ENCODE data around the gene AIFM1. TPM values are rescaled to one million over a fixed set of nuclear protein-coding genes. Genes with fewer than 3 reads are reported as not detected.

AIFM1 gene
- total RNA-seq, 2 experiments from 2014 or later: 48.8 to 61.7 TPM

DNA sequence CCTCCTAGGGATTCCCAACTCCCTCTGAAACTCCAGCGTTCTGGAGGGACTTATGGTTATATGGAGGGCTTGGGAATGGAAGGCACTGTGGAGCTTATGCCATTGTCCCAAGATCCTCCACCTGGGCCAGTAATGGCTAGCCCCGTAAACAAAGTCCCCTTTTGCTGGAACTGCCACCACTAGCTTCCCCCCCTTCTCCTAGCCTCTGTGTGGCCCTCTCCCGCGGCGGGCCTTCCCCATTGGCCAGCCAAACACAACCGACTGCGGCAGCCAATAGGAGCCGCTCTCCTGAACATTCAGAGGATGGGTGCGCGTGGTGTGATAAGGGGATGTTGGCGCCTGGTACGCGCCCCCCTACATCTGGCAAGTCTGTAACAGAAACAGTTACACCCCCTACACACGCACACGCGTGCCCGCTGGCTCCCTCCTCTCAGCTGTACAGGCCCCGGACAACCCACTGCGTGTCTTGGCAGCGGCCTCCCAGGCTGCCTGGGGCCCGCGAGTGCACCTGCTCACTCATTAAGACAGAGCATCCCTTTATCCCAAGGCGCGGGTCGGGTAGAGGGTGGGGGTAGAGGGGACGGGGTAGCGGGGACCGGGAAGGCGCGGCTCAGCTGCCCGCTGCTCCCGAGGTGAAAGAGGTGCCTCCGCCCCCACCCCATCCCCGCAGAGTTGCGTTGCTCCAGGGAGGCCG, 5.3 kb upstream of the AIFM1 start:
- POLR2A ChIA-PET: interaction anchor here (0.6 to 1.5 kb wide), 2 partner anchors 9 to 16 kb away, joined by 3 to 4 read pairs; no protein-coding TSS in a partner anchor

DNA sequence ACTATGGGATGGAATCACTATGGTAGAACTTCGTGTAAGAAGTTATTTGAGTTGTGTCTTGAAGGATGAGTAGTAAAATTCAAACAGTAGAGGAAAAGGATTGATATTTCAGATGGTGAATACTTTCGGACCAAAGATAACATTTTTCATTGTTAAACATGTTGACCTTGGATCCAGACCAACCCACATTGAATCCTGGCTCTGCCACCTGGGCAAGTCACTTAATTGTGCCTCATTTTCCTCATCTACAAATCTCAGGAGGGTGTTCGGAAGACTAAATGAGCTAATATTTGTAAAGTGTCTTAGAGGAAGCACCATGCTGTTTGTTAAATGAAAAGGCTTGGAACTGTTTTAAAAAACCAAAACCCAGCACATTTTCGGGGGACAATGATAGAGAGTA, 1.4 kb upstream of the AIFM1 start:
- Mint-ChIP-seq H3K4me3 (peak overlapping the region; percentile 86), H3K27ac (peak overlapping the region; percentile 89), H3K27me3 (no peaks in the 10 kb centered on the region), H3K36me3 (ENCODE audit: low read depth) (peaks cover under 1% of the 10 kb centered on the region), H3K9me3 (ENCODE audit: low read depth) (no peaks in the 10 kb centered on the region), H3K4me1 (peaks cover 37% of the 10 kb centered on the region)
- CTCF ChIA-PET: interaction anchor here (0.6 to 1.0 kb wide), 2 partner anchors 98 to 143 kb away, joined by 3 to 4 read pairs; no protein-coding TSS in a partner anchor
- intact Hi-C loops (cut with DNase I, micrococcal nuclease): loop anchor here in 1 of 2 experiments (5.0 kb wide), 2 partner anchors 260 to 735 kb away; partner anchors contain the start of genes ENOX2 and UTP14A
- POLR2A ChIA-PET: no interaction called here
- ATAC-seq (no peak), DNase-seq (no peak)

More for the DNA sequence above, 5.3 kb upstream of the AIFM1 start:
- H3K9me3 Mint-ChIP-seq (ENCODE audit: low read depth): no peaks in the 10 kb centered on the region
- intact Hi-C loops (cut with DNase I, micrococcal nuclease): loop anchor here (5.0 to 10.0 kb wide), 5 partner anchors 89 to 389 kb away; partner anchors contain the start of genes SLC25A14 (in 1 of the 2) and ZDHHC9 (in 1 of the 2)
- H3K27me3 Mint-ChIP-seq: no peaks in the 10 kb centered on the region
- H3K27ac Mint-ChIP-seq: peak overlapping the region; percentile 92
- peaks cover 35% of the 10 kb centered on the region for H3K4me1 Mint-ChIP-seq
- peaks cover 5% of the 10 kb centered on the region for H3K36me3 Mint-ChIP-seq (ENCODE audit: low read depth)
- ATAC-seq (peak; percentile 79), DNase-seq (peak; percentile 81)
- peak overlapping the region; percentile 88 for H3K4me3 Mint-ChIP-seq
- CTCF ChIA-PET: interaction anchor here (0.5 to 1.4 kb wide), 8 partner anchors 12 to 92 kb away, joined by 3 to 5 read pairs (median 4); no protein-coding TSS in a partner anchor

DNA sequence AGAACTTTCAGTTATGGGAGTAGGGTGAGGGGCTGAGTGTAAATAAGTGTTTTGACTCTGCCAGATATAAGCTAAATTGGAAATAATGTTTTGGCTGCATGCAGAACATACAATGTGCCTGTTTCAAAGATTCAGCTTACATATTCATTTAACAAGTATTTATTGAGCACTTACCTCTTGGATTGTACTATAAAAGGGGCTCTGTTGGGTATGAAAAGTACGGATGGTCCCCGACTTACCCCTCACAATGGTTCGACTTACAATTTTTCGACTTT, 799 bp upstream of the AIFM1 start:
- Mint-ChIP-seq H3K27me3 (no peaks in the 10 kb centered on the region), H3K27ac (peak overlapping the region; percentile 89), H3K9me3 (ENCODE audit: low read depth) (no peaks in the 10 kb centered on the region), H3K36me3 (ENCODE audit: low read depth) (peaks cover 3% of the 10 kb centered on the region), H3K4me1 (peaks cover 38% of the 10 kb centered on the region), H3K4me3 (peak overlapping the region; percentile 86)
- ChIA-PET CTCF (interaction anchor here (0.6 to 1.0 kb wide), 2 partner anchors 99 to 142 kb away, joined by 3 to 4 read pairs; no protein-coding TSS in a partner anchor), POLR2A (no interaction called here)
- intact Hi-C loops (cut with DNase I, micrococcal nuclease): loop anchor here in 1 of 2 experiments (5.0 kb wide), 2 partner anchors 259 to 736 kb away; partner anchors contain the start of genes ENOX2 and UTP14A
- DNase-seq (no peak), ATAC-seq (no peak)

DNA sequence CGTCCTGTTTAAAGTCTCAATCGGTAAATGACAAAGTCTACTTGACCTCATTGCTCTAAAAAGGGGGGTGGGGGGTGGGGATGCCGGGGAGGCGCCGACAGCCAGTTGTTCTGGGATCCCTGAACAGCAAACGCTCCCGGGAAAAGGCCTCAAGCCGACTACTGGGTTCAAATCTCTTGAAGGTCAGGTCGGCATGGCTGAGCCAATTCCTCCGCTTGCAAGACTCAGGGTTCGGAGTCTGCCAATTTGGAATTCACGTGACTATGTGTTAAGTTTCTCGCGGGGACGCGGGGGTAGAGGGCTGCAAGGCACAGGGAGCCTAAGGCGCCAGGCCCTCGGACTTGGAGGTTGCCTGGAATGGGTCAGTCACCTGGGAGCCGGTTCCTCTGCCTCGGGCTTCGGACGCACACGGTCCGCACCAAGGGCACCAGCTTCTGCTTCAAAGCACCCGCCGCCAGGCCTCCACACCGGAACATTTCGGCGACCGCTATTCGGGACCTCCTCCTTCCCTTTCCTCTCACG, 399 bp downstream of the AIFM1 start:
- H3K9me3 Mint-ChIP-seq (ENCODE audit: low read depth): no peaks in the 10 kb centered on the region
- intact Hi-C loops (cut with DNase I, micrococcal nuclease): loop anchor here in 1 of 2 experiments (1.0 to 5.0 kb wide), 5 partner anchors 44 to 737 kb away; partner anchors contain the start of genes BCORL1, ENOX2, UTP14A and ZNF280C
- H3K27me3 Mint-ChIP-seq: no peaks in the 10 kb centered on the region
- H3K36me3 Mint-ChIP-seq (ENCODE audit: low read depth): peaks cover 3% of the 10 kb centered on the region
- ChIA-PET CTCF (interaction anchor here (0.8 to 0.9 kb wide), 2 partner anchors 11 to 70 kb away, joined by 3 to 5 read pairs; no protein-coding TSS in a partner anchor), POLR2A (interaction anchor here (0.8 kb wide), 1 partner anchor 84 kb away, joined by 4 read pairs; no protein-coding TSS in a partner anchor)
- H3K4me1 Mint-ChIP-seq: peaks cover 32% of the 10 kb centered on the region
- ATAC-seq: peak; percentile 21
- DNase-seq: no peak
- peak overlapping the region; percentile 89 for H3K27ac Mint-ChIP-seq
- peak overlapping the region; percentile 86 for H3K4me3 Mint-ChIP-seq

DNA sequence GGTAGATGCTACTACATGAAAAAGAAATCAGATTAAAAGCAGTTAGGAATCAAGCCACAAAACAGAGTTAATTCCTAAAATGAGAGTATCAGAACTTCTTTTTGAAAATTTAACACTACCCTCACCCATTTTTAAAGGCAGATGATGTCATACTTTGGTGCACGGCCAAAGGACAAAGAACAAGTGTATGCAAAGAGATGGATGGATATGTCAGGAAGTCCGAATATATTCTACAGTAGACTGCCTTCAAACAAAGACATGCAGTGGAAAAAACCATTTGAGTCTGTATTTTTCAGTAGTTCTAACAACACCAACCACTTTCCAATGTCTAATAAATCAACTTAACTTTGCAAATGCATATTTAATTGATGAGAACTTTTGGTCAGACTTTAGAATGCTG, 2.2 kb downstream of the AIFM1 start:
- ATAC-seq (no peak), DNase-seq (no peak)
- H3K9me3 Mint-ChIP-seq (ENCODE audit: low read depth): no peaks in the 10 kb centered on the region
- peaks cover 44% of the 10 kb centered on the region for H3K4me1 Mint-ChIP-seq
- peaks cover 3% of the 10 kb centered on the region for H3K36me3 Mint-ChIP-seq (ENCODE audit: low read depth)
- H3K27me3 Mint-ChIP-seq: no peaks in the 10 kb centered on the region
- no peak overlapping the region for H3K4me3 Mint-ChIP-seq
- ChIA-PET POLR2A (no interaction called here), CTCF (interaction anchor here (1.0 to 1.7 kb wide), 2 partner anchors 43 to 83 kb away, joined by 3 to 5 read pairs; no protein-coding TSS in a partner anchor)
- H3K27ac Mint-ChIP-seq: no peak overlapping the region
- intact Hi-C loops (cut with DNase I, micrococcal nuclease): no loop called here

DNA sequence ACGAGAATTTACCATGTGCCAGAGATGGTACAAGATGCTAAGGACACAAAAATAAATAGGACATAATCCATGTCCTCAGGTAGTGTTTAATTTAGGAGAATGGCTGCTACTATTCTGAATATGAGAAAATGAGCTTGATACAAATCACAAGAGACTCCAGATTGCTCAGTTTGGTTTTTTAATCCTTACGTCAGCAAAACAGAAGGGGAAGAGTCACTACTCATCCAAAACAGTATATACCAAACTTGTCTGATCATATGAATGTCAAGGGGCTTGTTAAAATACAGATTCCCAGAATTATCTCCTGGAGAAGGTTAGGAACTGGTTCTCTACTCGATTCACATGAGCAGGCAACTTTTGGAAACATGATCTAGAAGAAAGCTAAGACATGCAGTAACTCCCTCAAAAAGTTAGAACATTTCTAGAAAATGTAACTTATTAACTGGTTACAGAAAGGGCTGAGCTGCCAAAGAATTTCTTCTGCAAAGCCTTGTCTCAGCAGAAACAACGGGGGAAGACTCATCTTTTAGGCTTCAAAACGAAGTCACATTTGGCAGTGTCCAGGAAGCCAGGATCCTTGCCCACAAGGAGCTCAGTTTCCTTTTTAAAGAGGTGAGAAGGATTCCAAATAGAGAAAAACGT, 3.4 kb downstream of the AIFM1 start:
- H3K27ac Mint-ChIP-seq: no peak overlapping the region
- no peak for ATAC-seq
- H3K27me3 Mint-ChIP-seq: no peaks in the 10 kb centered on the region
- no peaks in the 10 kb centered on the region for H3K9me3 Mint-ChIP-seq (ENCODE audit: low read depth)
- no peak for DNase-seq
- ChIA-PET CTCF (interaction anchor here (0.7 to 1.7 kb wide), 3 partner anchors 30 to 82 kb away, joined by 3 to 5 read pairs (median 4); no protein-coding TSS in a partner anchor), POLR2A (no interaction called here)
- H3K36me3 Mint-ChIP-seq (ENCODE audit: low read depth): peaks cover 3% of the 10 kb centered on the region
- no peak overlapping the region for H3K4me3 Mint-ChIP-seq
- peaks cover 42% of the 10 kb centered on the region for H3K4me1 Mint-ChIP-seq
- intact Hi-C loops (cut with DNase I, micrococcal nuclease): no loop called here

DNA sequence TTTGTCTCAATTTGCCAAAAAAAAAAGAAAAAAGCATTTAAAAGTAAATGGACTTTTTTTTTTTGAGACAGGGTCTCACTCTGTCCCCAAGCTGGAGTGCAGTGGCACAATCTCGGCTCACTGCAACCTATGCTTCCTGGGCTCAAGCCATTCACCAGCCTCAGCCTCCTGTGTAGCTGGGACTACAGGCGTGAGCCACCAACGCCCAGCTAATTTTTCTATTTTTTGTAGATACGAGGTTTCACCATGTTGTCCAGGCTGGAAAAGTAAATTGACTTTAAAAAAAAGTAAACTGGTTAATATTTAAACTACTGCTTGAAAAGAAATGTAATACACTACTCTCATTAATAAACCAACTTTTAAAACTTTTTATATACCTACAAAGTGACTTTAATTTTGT, 5.9 kb downstream of the AIFM1 start:
- no peak for ATAC-seq
- CTCF ChIA-PET: no interaction called here
- Mint-ChIP-seq H3K27ac (no peak overlapping the region), H3K9me3 (ENCODE audit: low read depth) (no peaks in the 10 kb centered on the region), H3K27me3 (no peaks in the 10 kb centered on the region), H3K4me1 (peaks cover 35% of the 10 kb centered on the region), H3K4me3 (no peak overlapping the region), H3K36me3 (ENCODE audit: low read depth) (peaks cover 6% of the 10 kb centered on the region)
- no peak for DNase-seq
- intact Hi-C loops (cut with DNase I, micrococcal nuclease): no loop called here
- POLR2A ChIA-PET: no interaction called here

DNA sequence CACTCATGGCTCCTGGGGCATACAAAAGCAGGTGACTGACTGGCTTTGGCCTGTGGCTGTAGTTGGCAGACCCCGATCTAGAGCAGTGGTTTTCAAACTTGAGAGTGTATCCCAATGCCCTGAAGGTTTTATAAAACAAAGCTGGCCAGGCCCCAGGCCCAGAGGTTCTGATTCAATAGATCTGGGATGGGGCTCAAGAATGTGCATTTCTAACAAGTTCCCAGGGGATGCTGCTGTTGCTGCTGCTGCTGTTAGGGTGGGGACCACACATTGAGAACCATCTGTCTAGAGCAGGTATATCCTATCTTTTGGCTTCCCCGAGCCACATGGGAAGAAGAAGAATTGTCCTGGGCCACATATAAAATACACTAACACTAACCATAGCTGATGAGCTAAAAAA, 7.3 kb downstream of the AIFM1 start:
- no peak overlapping the region for H3K4me3 Mint-ChIP-seq
- H3K9me3 Mint-ChIP-seq (ENCODE audit: low read depth): no peaks in the 10 kb centered on the region
- peaks cover 25% of the 10 kb centered on the region for H3K4me1 Mint-ChIP-seq
- POLR2A ChIA-PET: no interaction called here
- intact Hi-C loops (cut with DNase I, micrococcal nuclease): no loop called here
- no peak for ATAC-seq
- CTCF ChIA-PET: no interaction called here
- H3K36me3 Mint-ChIP-seq (ENCODE audit: low read depth): peaks cover 11% of the 10 kb centered on the region
- no peaks in the 10 kb centered on the region for H3K27me3 Mint-ChIP-seq
- H3K27ac Mint-ChIP-seq: no peak overlapping the region
- no peak for DNase-seq

DNA sequence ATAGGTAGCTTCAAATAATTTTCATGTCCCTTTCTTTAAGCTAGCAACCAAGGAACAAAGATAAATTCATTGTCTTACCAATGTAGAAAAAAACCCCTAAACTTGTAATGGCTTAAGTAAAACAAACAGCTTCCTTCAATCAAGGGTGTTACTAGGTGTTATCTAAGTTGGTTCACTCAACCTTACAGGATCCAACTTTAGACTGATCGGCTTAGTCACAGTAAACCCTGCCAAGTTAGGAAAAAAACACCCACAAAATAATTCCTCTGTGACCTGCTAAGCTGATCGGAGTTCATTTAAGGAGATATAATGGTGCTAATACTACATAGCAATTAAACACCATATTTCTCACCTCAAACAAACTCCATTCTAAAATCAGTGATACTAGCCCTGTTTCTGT, 10.1 kb downstream of the AIFM1 start:
- Mint-ChIP-seq H3K27me3 (no peaks in the 10 kb centered on the region), H3K4me1 (peaks cover 15% of the 10 kb centered on the region), H3K36me3 (ENCODE audit: low read depth) (peaks cover 8% of the 10 kb centered on the region), H3K27ac (no peak overlapping the region), H3K9me3 (ENCODE audit: low read depth) (no peaks in the 10 kb centered on the region), H3K4me3 (no peak overlapping the region)
- CTCF ChIA-PET: interaction anchor here (1.5 kb wide), 1 partner anchor 14 kb away, joined by 5 read pairs; no protein-coding TSS in a partner anchor
- DNase-seq: no peak
- no peak for ATAC-seq
- intact Hi-C loops (cut with DNase I, micrococcal nuclease): no loop called here
- POLR2A ChIA-PET: interaction anchor here (0.6 kb wide), 1 partner anchor 15 kb away, joined by 3 read pairs; no protein-coding TSS in a partner anchor

DNA sequence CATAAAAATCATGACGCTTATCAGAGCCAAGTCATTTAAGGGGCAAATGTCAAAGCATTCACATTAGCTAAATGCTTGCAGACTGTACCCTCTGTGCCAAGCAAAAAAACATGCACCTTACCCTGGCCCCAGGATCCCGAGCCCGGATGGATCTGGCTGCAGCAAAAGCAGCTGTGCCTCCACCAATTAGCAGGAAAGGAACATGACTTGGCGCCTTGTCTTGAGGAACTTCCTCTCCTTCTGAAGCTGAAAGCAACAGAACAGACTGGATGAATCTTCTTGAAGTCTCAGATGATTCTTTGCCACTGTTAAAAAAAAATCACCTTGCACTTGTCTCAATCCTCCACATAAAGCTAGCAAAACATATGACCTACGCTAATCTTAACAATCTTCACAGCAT, 18.0 kb downstream of the AIFM1 start:
- Mint-ChIP-seq H3K9me3 (ENCODE audit: low read depth) (no peaks in the 10 kb centered on the region), H3K4me1 (no peaks in the 10 kb centered on the region), H3K27ac (peak overlapping the region; percentile 48), H3K4me3 (no peak overlapping the region), H3K36me3 (ENCODE audit: low read depth) (peaks cover 17% of the 10 kb centered on the region), H3K27me3 (no peaks in the 10 kb centered on the region)
- intact Hi-C loops (cut with DNase I, micrococcal nuclease): loop anchor here (5.0 to 10.0 kb wide), 2 partner anchors 45 to 47 kb away; no protein-coding TSS in a partner anchor
- no peak for DNase-seq
- ATAC-seq: no peak
- ChIA-PET CTCF (no interaction called here), POLR2A (interaction anchor here (0.6 kb wide), 1 partner anchor 60 kb away, joined by 3 read pairs; no protein-coding TSS in a partner anchor)

DNA sequence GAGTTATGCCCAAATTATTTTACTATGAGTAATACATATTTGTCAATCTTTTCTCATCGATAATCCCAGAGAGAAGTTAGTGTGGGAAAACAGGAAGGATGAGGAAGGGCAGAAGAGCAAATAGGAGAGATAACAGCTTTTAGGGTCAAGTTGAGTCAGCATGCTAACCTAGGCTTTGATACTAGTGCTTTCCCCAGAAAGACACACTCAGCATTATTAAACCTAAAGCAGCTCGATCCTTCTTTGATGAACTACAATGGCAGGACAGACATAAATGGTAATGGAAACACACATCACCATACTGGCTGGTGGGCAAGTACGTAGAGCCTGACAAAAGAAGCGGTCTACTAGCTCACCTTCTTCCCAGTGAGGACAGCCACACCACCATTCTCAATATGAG, 20.5 kb downstream of the AIFM1 start:
- ATAC-seq (no peak), DNase-seq (no peak)
- no peak overlapping the region for H3K27ac Mint-ChIP-seq
- no peaks in the 10 kb centered on the region for H3K27me3 Mint-ChIP-seq
- ChIA-PET POLR2A (no interaction called here), CTCF (interaction anchor here (0.7 kb wide), 1 partner anchor 47 kb away, joined by 3 read pairs; no protein-coding TSS in a partner anchor)
- H3K4me3 Mint-ChIP-seq: no peak overlapping the region
- intact Hi-C loops (cut with DNase I, micrococcal nuclease): loop anchor here (5.0 to 10.0 kb wide), 2 partner anchors 47 to 50 kb away; no protein-coding TSS in a partner anchor
- H3K4me1 Mint-ChIP-seq: no peaks in the 10 kb centered on the region
- H3K36me3 Mint-ChIP-seq (ENCODE audit: low read depth): peaks cover 23% of the 10 kb centered on the region
- no peaks in the 10 kb centered on the region for H3K9me3 Mint-ChIP-seq (ENCODE audit: low read depth)

Measured in activated CD4-positive, alpha-beta T cell treated with anti-CD3 and anti-CD28 coated beads for 36 hours (primary cell).